RWPE1 (cell line): ENCODE results near the gene ACSS1.

ENCODE experiments used
- CTCF ChIA-PET: fragments of 350-600 bp; sonication (Branson Sonifier 250); formaldehyde crosslinking; extraction: SDS; loops from one replicate; lab custom pipeline; 2021; lab: Yijun Ruan, JAX
- POLR2A ChIA-PET: fragments of 400-600 bp; formaldehyde crosslinking; extraction: SDS; loops from one replicate; lab custom pipeline; 2020; ENCODE audit warnings: antibody characterized with exemption; ENCODE audit not compliant: low non-redundant PET; lab: Yijun Ruan, JAX
- DNase-seq: peaks from one replicate; pipeline ENCODE4 v3.0.0; 2012; ENCODE audit warnings: low spot score
- H3K27ac ChIP-seq: fragments of 450-650 bp; 2 replicates; pipeline ENCODE4 v1.5.1; 2017
- CTCF ChIP-seq: fragments of 450-650 bp; conservative IDR thresholded peaks from 2 replicates; pipeline ENCODE4 v1.5.1; 2017; ENCODE audit warnings: low read depth, mild to moderate bottlenecking

Gene ACSS1

DNA sequence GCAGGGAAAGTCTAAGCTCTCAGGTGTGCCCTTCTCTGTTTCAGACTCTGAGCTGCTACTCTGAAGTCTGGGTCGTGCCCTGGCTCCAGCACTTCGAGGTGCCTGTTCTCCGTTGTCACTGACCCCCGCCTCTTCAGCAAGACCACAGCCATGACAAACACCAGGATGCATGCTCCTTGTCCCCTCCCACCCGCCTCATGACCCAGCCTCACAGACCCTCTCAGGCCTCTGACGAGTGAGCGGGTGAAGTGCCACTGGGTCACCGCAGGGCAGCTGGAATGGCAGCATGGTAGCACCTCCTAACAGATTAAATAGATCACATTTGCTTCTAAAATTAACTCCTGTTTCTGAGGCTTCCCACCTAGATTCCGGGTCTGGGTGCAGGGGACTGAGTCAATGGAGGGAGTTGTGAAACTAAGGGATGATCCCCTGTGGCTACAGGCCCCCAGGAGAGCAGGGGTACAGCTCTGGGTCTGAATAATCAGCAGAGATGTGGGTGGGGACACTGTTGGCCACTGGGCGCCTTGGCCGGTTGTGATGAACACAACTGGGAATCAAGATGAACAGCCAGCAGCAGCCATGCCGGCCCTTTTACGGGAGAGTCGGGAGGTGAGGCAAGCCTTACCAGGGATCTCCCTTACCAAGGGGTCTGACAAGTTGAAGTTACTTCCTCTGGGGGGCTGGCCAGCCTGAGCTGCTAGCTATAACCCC is 98.2 kb downstream of the ACSS1 start:
- CTCF ChIA-PET = interaction anchor here (0.6 kb wide), 1 partner anchor 309 kb away, joined by 3 read pairs; no protein-coding TSS in a partner anchor
- peak overlapping the region; percentile 2; the same call in 1 of the 2 replicates for H3K27ac ChIP-seq
- POLR2A ChIA-PET = no interaction called here
- no peak for TF ChIP-seq CTCF
- DNase-seq = no peak

GRCh38 chr20:24958506-24959385 is 99.2 kb downstream of the ACSS1 start:
- H3K27ac ChIP-seq = no peak overlapping the region
- no peak for DNase-seq
- ChIA-PET CTCF (interaction anchor here (0.6 kb wide), 1 partner anchor 191 kb away, joined by 3 read pairs; no protein-coding TSS in a partner anchor), POLR2A (no interaction called here)
- no peak for TF ChIP-seq CTCF

- ChIA-PET POLR2A (no interaction called here), CTCF (interaction anchor here (0.6 kb wide), 1 partner anchor 192 kb away, joined by 3 read pairs; no protein-coding TSS in a partner anchor)
- H3K27ac ChIP-seq = no peak overlapping the region
- no peak for DNase-seq
- no peak for TF ChIP-seq CTCF
These were observed 100.5 kb downstream of the ACSS1 start for GRCh38 chr20:24957326-24958016.
